HG02884 (cell line): ENCODE results near the gene SLC37A1.
"Not testable (repeated sequence)": the region's sequence is repeated elsewhere in the genome, so short reads cannot be mapped to it uniquely, and the experiment has no call there.

Source experiments
- ATAC-seq: cut with Tn5 transposase; IDR thresholded peaks from one replicate; pipeline ENCODE4 v1.9.1; 2021; ENCODE audit warnings: mild to moderate bottlenecking, moderate library complexity; ENCODE audit not compliant: unreplicated experiment

Gene SLC37A1

GRCh38 chr21:42513151-42513984 lies at the start of gene SLC37A1:
SLC37A1 (plus strand) TSS chr21:42513852; CDS start chr21:42518455, 4,603 bp downstream.
- peak; percentile 43 for ATAC-seq

GRCh38 chr21:42463861-42464515 lies 49.7 kb upstream of the SLC37A1 start:
- ATAC-seq, result no peak

GRCh38 chr21:42465008-42465802 lies 48.4 kb upstream of the SLC37A1 start:
- ATAC-seq, result no peak

GRCh38 chr21:42465803-42466127 lies 47.9 kb upstream of the SLC37A1 start:
- no peak for ATAC-seq

GRCh38 chr21:42466700-42467099 lies 47.0 kb upstream of the SLC37A1 start:
- ATAC-seq, result no peak

GRCh38 chr21:42467140-42467983 lies 46.3 kb upstream of the SLC37A1 start:
- ATAC-seq, result no peak

GRCh38 chr21:42468491-42469131 lies 45.0 kb upstream of the SLC37A1 start:
- ATAC-seq, result no peak

- ATAC-seq, result peak; percentile 50
These were observed 44.4 kb upstream of the SLC37A1 start for GRCh38 chr21:42469272-42469671.

- ATAC-seq, result not testable (repeated sequence)
These were observed 43.9 kb upstream of the SLC37A1 start for GRCh38 chr21:42469726-42470125.

- ATAC-seq, result no peak
These were observed 42.4 kb upstream of the SLC37A1 start for GRCh38 chr21:42471206-42471605.

- ATAC-seq, result no peak
These were observed 41.8 kb upstream of the SLC37A1 start for GRCh38 chr21:42471716-42472330.

- ATAC-seq, result no peak
These were observed 41.1 kb upstream of the SLC37A1 start for GRCh38 chr21:42472521-42472920.

GRCh38 chr21:42473498-42474042 lies 40.1 kb upstream of the SLC37A1 start:
- ATAC-seq, result no peak

GRCh38 chr21:42474043-42474831 lies 39.4 kb upstream of the SLC37A1 start:
- no peak for ATAC-seq

GRCh38 chr21:42475036-42475435 lies 38.6 kb upstream of the SLC37A1 start:
- no peak for ATAC-seq

- ATAC-seq, result no peak
These were observed 37.9 kb upstream of the SLC37A1 start for GRCh38 chr21:42475526-42476387.

GRCh38 chr21:42476388-42477331 lies 37.0 kb upstream of the SLC37A1 start:
- ATAC-seq, result no peak
